Thymus (tissue), 11 donors: ENCODE results near the gene GGA1. TPM values are rescaled to one million over a fixed set of nuclear protein-coding genes. Genes with fewer than 3 reads are reported as not detected.

ENCODE experiments used
- DNase-seq, 9 donors: peaks; one replicate each; pipeline ENCODE4 v3.0.0-alpha.2; 2013; ENCODE audit warnings: low spot score in 9 of 9, low read depth in 6 of 9, missing footprints in 1 of 9
- H3K27ac ChIP-seq, 2 donors: one replicate each; pipeline ENCODE4 v1.5.1; 2013; ENCODE audit warnings: control low read depth in 1 of 2, low read depth in 1 of 2, low read length in 1 of 2, mild to moderate bottlenecking in 1 of 2, moderate library complexity in 1 of 2
- H3K27me3 ChIP-seq, 2 donors: one replicate each; pipeline ENCODE4 v1.5.1; 2013; ENCODE audit warnings: low read length in 1 of 2; ENCODE audit not compliant: control insufficient read depth in 2 of 2, insufficient read depth in 1 of 2
- H3K36me3 ChIP-seq, 2 donors: one replicate each; pipeline ENCODE4 v1.5.1; 2013; ENCODE audit warnings: low read length in 1 of 2, mild to moderate bottlenecking in 1 of 2, moderate library complexity in 1 of 2; ENCODE audit not compliant: control insufficient read depth in 2 of 2, insufficient read depth in 2 of 2
- H3K4me1 ChIP-seq, 2 donors: one replicate each; pipeline ENCODE4 v1.5.1; 2013; ENCODE audit warnings: low read length in 2 of 2; ENCODE audit not compliant: control insufficient read depth in 2 of 2, insufficient read depth in 2 of 2
- H3K4me3 ChIP-seq, 2 donors: one replicate each; pipeline ENCODE4 v1.5.1; 2013; ENCODE audit warnings: low read length in 2 of 2, control low read depth in 1 of 2, mild to moderate bottlenecking in 1 of 2
- H3K9me3 ChIP-seq, 2 donors: one replicate each; pipeline ENCODE4 v1.5.1; 2013; ENCODE audit warnings: low read length in 1 of 2, mild to moderate bottlenecking in 1 of 2; ENCODE audit not compliant: control insufficient read depth in 2 of 2, insufficient read depth in 1 of 2
- WGBS: extraction: QIAGEN DNeasy Blood & Tissue Kit; methylation state at CpG from one replicate; pipeline ENCODE4 v1.1.7; 2013; 5-methylcytosine and 5-hydroxymethylcytosine counted together
- polyA plus RNA-seq: library from polyadenylated mRNA; stranded (reverse); fragments of 200-250 nt; gene quantifications from one replicate; pipeline ENCODE4 v1.2.3, GENCODE V29; 2013
- total RNA-seq: library from RNA; stranded (reverse); fragments of 120-200 nt; gene quantifications from one replicate; pipeline ENCODE4 v1.2.4, GENCODE V29; 2013
- donor health status: healthy.

The GGA1 gene
- total and polyA plus RNA-seq, 2 donors: 20.1 to 99.5 TPM

GRCh38 chr22:37664249-37665101, 55.8 kb downstream of the GGA1 start:
- Histone ChIP-seq H3K4me1 (peaks cover 19 to 24% of the 10 kb centered on the region in 2 donors), H3K9me3 (peaks cover 0 to 3% of the 10 kb centered on the region in 2 donors), H3K27me3 (no peaks in the 10 kb centered on the region), H3K4me3 (no peak overlapping the region), H3K36me3 (peaks cover 26 to 45% of the 10 kb centered on the region in 2 donors), H3K27ac (no peak overlapping the region)
- WGBS: 94% methylated on average over 16 of the region's 16 CpGs
- DNase-seq: no peak

GRCh38 chr22:37665487-37665886, 56.9 kb downstream of the GGA1 start:
- 98% methylated on average over 24 of the region's 24 CpGs for whole genome bisulfite sequencing
- no peak for DNase-seq
- Histone ChIP-seq H3K36me3 (peaks cover 26 to 45% of the 10 kb centered on the region in 2 donors), H3K4me1 (peaks cover 10 to 14% of the 10 kb centered on the region in 2 donors), H3K9me3 (peaks cover 0 to 3% of the 10 kb centered on the region in 2 donors), H3K27me3 (no peaks in the 10 kb centered on the region), H3K27ac (no peak overlapping the region), H3K4me3 (no peak overlapping the region)

GRCh38 chr22:37669586-37669985, 61.0 kb downstream of the GGA1 start:
- Histone ChIP-seq H3K4me1 (peaks cover 14 to 40% of the 10 kb centered on the region in 2 donors), H3K27ac (peak overlapping the region in 1 of 2 donors; percentile 7), H3K36me3 (peaks cover 26% of the 10 kb centered on the region in 2 donors), H3K27me3 (no peaks in the 10 kb centered on the region), H3K9me3 (peaks cover 0 to 3% of the 10 kb centered on the region in 2 donors), H3K4me3 (no peak overlapping the region)
- DNase-seq: no peak
- 91% methylated on average over 6 of the region's 6 CpGs for WGBS

- H3K36me3 ChIP-seq: peaks cover 1 to 4% of the 10 kb centered on the region in 2 donors
- no peaks in the 10 kb centered on the region for H3K9me3 ChIP-seq
- WGBS: 22% methylated on average over 15 of the region's 15 CpGs
- H3K4me1 ChIP-seq: peaks cover 34 to 65% of the 10 kb centered on the region in 2 donors
- no peaks in the 10 kb centered on the region for H3K27me3 ChIP-seq
- no peak overlapping the region for H3K4me3 ChIP-seq
- peak in 1 of 9 donors; percentile 48 for DNase-seq
- peak overlapping the region; percentile 31 to 67 for H3K27ac ChIP-seq
Observed at GRCh38 chr22:37672206-37672919, 63.7 kb downstream of the GGA1 start.

- Histone ChIP-seq H3K9me3 (no peaks in the 10 kb centered on the region), H3K4me3 (no peak overlapping the region), H3K4me1 (peaks cover 34 to 72% of the 10 kb centered on the region in 2 donors), H3K36me3 (no peaks in the 10 kb centered on the region), H3K27me3 (no peaks in the 10 kb centered on the region), H3K27ac (peak overlapping the region in 1 of 2 donors; percentile 7)
- 26% methylated on average over 11 of the region's 11 CpGs for WGBS
- DNase-seq: no peak
Observed at GRCh38 chr22:37672920-37673455, 64.4 kb downstream of the GGA1 start.

- Histone ChIP-seq H3K27ac (no peak overlapping the region), H3K4me3 (no peak overlapping the region), H3K36me3 (peaks cover 0 to 3% of the 10 kb centered on the region in 2 donors), H3K27me3 (peaks cover 0 to 2% of the 10 kb centered on the region in 2 donors), H3K9me3 (no peaks in the 10 kb centered on the region), H3K4me1 (peaks cover 34 to 76% of the 10 kb centered on the region in 2 donors)
- DNase-seq: no peak
- WGBS: 88% methylated on average over 12 of the region's 12 CpGs
Observed at GRCh38 chr22:37674248-37674647, 65.6 kb downstream of the GGA1 start.

GRCh38 chr22:37674951-37675929, 66.6 kb downstream of the GGA1 start, which contains the start of gene LGALS1:
Gene LGALS1 (plus strand): TSS chr22:37675636. CDS start chr22:37675703, 67 bp downstream.
- Histone ChIP-seq H3K9me3 (no peaks in the 10 kb centered on the region), H3K36me3 (peaks cover 0 to 3% of the 10 kb centered on the region in 2 donors), H3K4me1 (peaks cover 34 to 74% of the 10 kb centered on the region in 2 donors), H3K27ac (peak within 1 kb of the TSS; percentile 99), H3K4me3 (peak within 1 kb of the TSS; percentile 72), H3K27me3 (peaks cover 0 to 2% of the 10 kb centered on the region in 2 donors)
- WGBS: 29% methylated on average over 34 of the region's 34 CpGs
- peak in 4 of 9 donors; percentile 46 to 74 (median 58) for DNase-seq
